CD8-positive, alpha-beta memory T cell (primary cell): Measurements from ENCODE around the gene ZBTB21. TPM values are rescaled to one million over a fixed set of nuclear protein-coding genes. Genes with fewer than 3 reads are reported as not detected.

Experiments
- CTCF ChIA-PET: fragments of 350-600 bp; sonication (Branson Sonifier 250); formaldehyde crosslinking; loops from one replicate; lab custom pipeline; 2021; ENCODE audit warnings: antibody characterized with exemption; lab: Charles Lee
- POLR2A ChIA-PET: fragments of 350-600 bp; sonication (Branson Sonifier 250); formaldehyde crosslinking; loops from one replicate; lab custom pipeline; 2021; ENCODE audit warnings: antibody characterized with exemption; lab: Charles Lee
- DNase-seq, 5 donors: peaks; one replicate each; pipeline versions ENCODE4 v3.0.0 to v3.0.0-alpha.2; 2020 to 2022; ENCODE audit warnings: mixed read lengths in 1 of 5
- H3K27ac ChIP-seq: one replicate; pipeline ENCODE4 v1.7.0; 2013; ENCODE audit warnings: low read depth, mild to moderate bottlenecking, low read length, moderate library complexity
- H3K27me3 ChIP-seq: 2 replicates; pipeline ENCODE4 v1.7.0; 2013; ENCODE audit warnings: low read length, mild to moderate bottlenecking; ENCODE audit not compliant: insufficient read depth, poor library complexity, severe bottlenecking
- H3K36me3 ChIP-seq: 2 replicates; pipeline ENCODE4 v1.7.0; 2013; ENCODE audit warnings: mild to moderate bottlenecking, low read length, moderate library complexity; ENCODE audit not compliant: insufficient read depth
- H3K4me1 ChIP-seq: 2 replicates; pipeline ENCODE4 v1.7.0; 2013; ENCODE audit warnings: mild to moderate bottlenecking, low read length, moderate library complexity; ENCODE audit not compliant: insufficient read depth
- H3K4me3 ChIP-seq: 2 replicates; pipeline ENCODE4 v1.7.0; 2013; ENCODE audit warnings: mild to moderate bottlenecking, low read length
- H3K9me3 ChIP-seq: 2 replicates; pipeline ENCODE4 v1.7.0; 2013; ENCODE audit warnings: mild to moderate bottlenecking, low read length
- H3K27ac Mint-ChIP-seq, 8 donors: one replicate each; pipeline ENCODE4 v1.8.0; 2020 to 2021; ENCODE audit warnings: mixed read lengths in 8 of 8, mild to moderate bottlenecking in 6 of 8, inconsistent platforms in 3 of 8, moderate library complexity in 3 of 8
- H3K27me3 Mint-ChIP-seq, 2 donors: one replicate each; pipeline ENCODE4 v1.8.0; 2020 to 2021; ENCODE audit warnings: mixed read lengths in 2 of 2, mild to moderate bottlenecking in 1 of 2, moderate library complexity in 1 of 2
- H3K36me3 Mint-ChIP-seq, 3 donors: one replicate each; pipeline ENCODE4 v1.8.0; 2020 to 2021; ENCODE audit warnings: mixed read lengths in 3 of 3, inconsistent platforms in 1 of 3, mild to moderate bottlenecking in 1 of 3
- H3K4me1 Mint-ChIP-seq, 3 donors: one replicate each; pipeline ENCODE4 v1.8.0; 2020 to 2021; ENCODE audit warnings: mixed read lengths in 3 of 3, inconsistent platforms in 1 of 3, mild to moderate bottlenecking in 1 of 3
- H3K4me3 Mint-ChIP-seq, 7 donors: one replicate each; pipeline ENCODE4 v1.8.0; 2020 to 2021; ENCODE audit warnings: mixed read lengths in 7 of 7, mild to moderate bottlenecking in 6 of 7, moderate library complexity in 4 of 7, inconsistent platforms in 2 of 7
- H3K9me3 Mint-ChIP-seq, 5 donors: one replicate each; pipeline ENCODE4 v1.8.0; 2020 to 2022; ENCODE audit warnings: mixed read lengths in 5 of 5, mild to moderate bottlenecking in 3 of 5, moderate library complexity in 2 of 5, inconsistent platforms in 1 of 5
- polyA plus RNA-seq: library from polyadenylated mRNA; unstranded; fragments of 300-500 nt; fragmentation: Illumina TruSeq; gene quantifications from one replicate; pipeline ENCODE4 v1.2.3, GENCODE V29; 2021
- total RNA-seq, 2 experiments: library from RNA; stranded (reverse); gene quantifications; one replicate each; pipeline ENCODE4 v1.2.3, GENCODE V29; 2021

Gene ZBTB21
- total and polyA plus RNA-seq, 3 experiments from 2014 or later = 5.9 to 43.6 (median 39.0) TPM

- H3K36me3 ChIP-seq = no peaks in the 10 kb centered on the region
- no peaks in the 10 kb centered on the region for H3K27me3 ChIP-seq
- peaks cover 17% of the 10 kb centered on the region for H3K4me1 ChIP-seq
- H3K36me3 Mint-ChIP-seq = peaks cover 0 to 7% (median 0%) of the 10 kb centered on the region in 3 donors
- peaks cover 7% of the 10 kb centered on the region in 2 donors for H3K27me3 Mint-ChIP-seq
- H3K4me3 Mint-ChIP-seq = no peak overlapping the region
- H3K9me3 ChIP-seq = peaks cover 5% of the 10 kb centered on the region
- ChIA-PET POLR2A (no interaction called here), CTCF (interaction anchor here (1.6 kb wide), 1 partner anchor 133 kb away, joined by 4 read pairs; no protein-coding TSS in a partner anchor)
- H3K4me1 Mint-ChIP-seq = peaks cover 7 to 13% (median 9%) of the 10 kb centered on the region in 3 donors
- H3K27ac Mint-ChIP-seq = peak overlapping the region in 1 of 8 donors; percentile 56
- H3K27ac ChIP-seq = no peak overlapping the region
- peaks cover 0 to 8% (median 7%) of the 10 kb centered on the region in 5 donors for H3K9me3 Mint-ChIP-seq
- H3K4me3 ChIP-seq = no peak overlapping the region
- no peak for DNase-seq
These were observed 35.5 kb downstream of the ZBTB21 start for GRCh38 chr21:41974752-41975053.

- Mint-ChIP-seq H3K9me3 (peaks cover 0 to 2% (median 2%) of the 10 kb centered on the region in 5 donors), H3K27me3 (peaks cover 2% of the 10 kb centered on the region in 2 donors), H3K36me3 (peaks cover 0 to under 1% (median 0%) of the 10 kb centered on the region in 3 donors), H3K4me3 (peak overlapping the region in 2 of 7 donors; percentile 23 to 54), H3K27ac (peak overlapping the region in 2 of 8 donors; percentile 39 to 72), H3K4me1 (peaks cover 7 to 13% (median 9%) of the 10 kb centered on the region in 3 donors)
- Histone ChIP-seq H3K9me3 (peaks cover under 1% of the 10 kb centered on the region), H3K27me3 (no peaks in the 10 kb centered on the region), H3K4me3 (no peak overlapping the region), H3K27ac (no peak overlapping the region), H3K36me3 (no peaks in the 10 kb centered on the region), H3K4me1 (peaks cover 17% of the 10 kb centered on the region)
- no peak for DNase-seq
- POLR2A ChIA-PET = no interaction called here
- CTCF ChIA-PET = no interaction called here
These were observed 36.1 kb downstream of the ZBTB21 start for GRCh38 chr21:41973861-41974751.

- no peaks in the 10 kb centered on the region for H3K36me3 Mint-ChIP-seq
- no peaks in the 10 kb centered on the region for H3K27me3 ChIP-seq
- no peak overlapping the region for H3K4me3 ChIP-seq
- no peak overlapping the region for H3K27ac Mint-ChIP-seq
- no peak overlapping the region for H3K4me3 Mint-ChIP-seq
- no peaks in the 10 kb centered on the region for H3K36me3 ChIP-seq
- H3K9me3 ChIP-seq = no peaks in the 10 kb centered on the region
- H3K27me3 Mint-ChIP-seq = no peaks in the 10 kb centered on the region
- H3K4me1 ChIP-seq = peaks cover 17% of the 10 kb centered on the region
- H3K4me1 Mint-ChIP-seq = peaks cover 7 to 13% (median 9%) of the 10 kb centered on the region in 3 donors
- DNase-seq = no peak
- no peaks in the 10 kb centered on the region for H3K9me3 Mint-ChIP-seq
- POLR2A ChIA-PET = no interaction called here
- H3K27ac ChIP-seq = no peak overlapping the region
- CTCF ChIA-PET = no interaction called here
These were observed 36.7 kb downstream of the ZBTB21 start for GRCh38 chr21:41973427-41973831.

- H3K27me3 Mint-ChIP-seq = no peaks in the 10 kb centered on the region
- Histone ChIP-seq H3K27ac (no peak overlapping the region), H3K9me3 (no peaks in the 10 kb centered on the region), H3K4me3 (no peak overlapping the region), H3K4me1 (peaks cover 17% of the 10 kb centered on the region), H3K27me3 (no peaks in the 10 kb centered on the region), H3K36me3 (no peaks in the 10 kb centered on the region)
- peaks cover 7 to 13% (median 9%) of the 10 kb centered on the region in 3 donors for H3K4me1 Mint-ChIP-seq
- ChIA-PET CTCF (no interaction called here), POLR2A (no interaction called here)
- peak overlapping the region in 1 of 8 donors; percentile 38 for H3K27ac Mint-ChIP-seq
- H3K9me3 Mint-ChIP-seq = no peaks in the 10 kb centered on the region
- H3K4me3 Mint-ChIP-seq = no peak overlapping the region
- DNase-seq = no peak
- no peaks in the 10 kb centered on the region for H3K36me3 Mint-ChIP-seq
These were observed 37.5 kb downstream of the ZBTB21 start for GRCh38 chr21:41972511-41973205.

GRCh38 chr21:41971891-41972290 lies 38.3 kb downstream of the ZBTB21 start:
- peaks cover 7 to 13% (median 9%) of the 10 kb centered on the region in 3 donors for H3K4me1 Mint-ChIP-seq
- DNase-seq = no peak
- Histone ChIP-seq H3K27me3 (no peaks in the 10 kb centered on the region), H3K36me3 (no peaks in the 10 kb centered on the region), H3K4me1 (peaks cover 17% of the 10 kb centered on the region), H3K4me3 (no peak overlapping the region), H3K27ac (no peak overlapping the region), H3K9me3 (no peaks in the 10 kb centered on the region)
- peaks cover 0 to 1% of the 10 kb centered on the region in 2 donors for H3K27me3 Mint-ChIP-seq
- H3K27ac Mint-ChIP-seq = no peak overlapping the region
- no peaks in the 10 kb centered on the region for H3K9me3 Mint-ChIP-seq
- POLR2A ChIA-PET = no interaction called here
- CTCF ChIA-PET = no interaction called here
- no peak overlapping the region for H3K4me3 Mint-ChIP-seq
- no peaks in the 10 kb centered on the region for H3K36me3 Mint-ChIP-seq

- H3K27ac Mint-ChIP-seq = peak overlapping the region in 1 of 8 donors; percentile 47
- DNase-seq = no peak
- H3K9me3 Mint-ChIP-seq = no peaks in the 10 kb centered on the region
- Histone ChIP-seq H3K9me3 (no peaks in the 10 kb centered on the region), H3K4me3 (no peak overlapping the region), H3K36me3 (no peaks in the 10 kb centered on the region), H3K27ac (no peak overlapping the region), H3K4me1 (peaks cover 17% of the 10 kb centered on the region), H3K27me3 (no peaks in the 10 kb centered on the region)
- H3K27me3 Mint-ChIP-seq = peaks cover 0 to 1% of the 10 kb centered on the region in 2 donors
- no peak overlapping the region for H3K4me3 Mint-ChIP-seq
- H3K4me1 Mint-ChIP-seq = peaks cover 7 to 13% (median 9%) of the 10 kb centered on the region in 3 donors
- ChIA-PET CTCF (no interaction called here), POLR2A (no interaction called here)
- H3K36me3 Mint-ChIP-seq = no peaks in the 10 kb centered on the region
These were observed 39.2 kb downstream of the ZBTB21 start for GRCh38 chr21:41970751-41971653.

- H3K4me1 ChIP-seq = peaks cover 15% of the 10 kb centered on the region
- Mint-ChIP-seq H3K4me1 (peaks cover 7 to 13% (median 9%) of the 10 kb centered on the region in 3 donors), H3K27me3 (peaks cover 1 to 3% of the 10 kb centered on the region in 2 donors), H3K27ac (no peak overlapping the region), H3K36me3 (no peaks in the 10 kb centered on the region), H3K4me3 (no peak overlapping the region), H3K9me3 (no peaks in the 10 kb centered on the region)
- H3K36me3 ChIP-seq = no peaks in the 10 kb centered on the region
- no peak overlapping the region for H3K27ac ChIP-seq
- H3K27me3 ChIP-seq = no peaks in the 10 kb centered on the region
- H3K9me3 ChIP-seq = no peaks in the 10 kb centered on the region
- DNase-seq = no peak
- H3K4me3 ChIP-seq = no peak overlapping the region
- ChIA-PET POLR2A (no interaction called here), CTCF (no interaction called here)
These were observed 40.1 kb downstream of the ZBTB21 start for GRCh38 chr21:41970106-41970391.
